ENCODE results near the gene KIAA1191.

KIAA1191 gene

GRCh38 chr5:176389135-176390123 is 27.9 kb upstream of the KIAA1191 start:
- DNase-seq, result no peak

GRCh38 chr5:176388444-176389134 is 27.0 kb upstream of the KIAA1191 start, which contains the start of the genes HIGD2A and NOP16:
HIGD2A (plus strand) TSS chr5:176388751; CDS start chr5:176388820, 69 bp downstream.
NOP16 (minus strand) TSS chr5:176388598; CDS start chr5:176388539, 59 bp downstream.
- peak; percentile 93 for DNase-seq

- no peak for DNase-seq
Measured at GRCh38 chr5:176388003-176388443, 26.5 kb upstream of the KIAA1191 start.

- no peak for DNase-seq
Measured at GRCh38 chr5:176387384-176387925, 25.9 kb upstream of the KIAA1191 start.

- DNase-seq, result no peak
Measured at GRCh38 chr5:176386491-176386890, 24.9 kb upstream of the KIAA1191 start.

- DNase-seq, result no peak
Measured at GRCh38 chr5:176384991-176385390, 23.4 kb upstream of the KIAA1191 start.

- DNase-seq, result no peak
Measured at GRCh38 chr5:176384366-176384930, 22.9 kb upstream of the KIAA1191 start.

- DNase-seq, result no peak
Measured at GRCh38 chr5:176383961-176384360, 22.4 kb upstream of the KIAA1191 start.

GRCh38 chr5:176383248-176383905 is 21.8 kb upstream of the KIAA1191 start:
- no peak for DNase-seq

GRCh38 chr5:176382721-176383120 is 21.2 kb upstream of the KIAA1191 start:
- DNase-seq, result no peak

- no peak for DNase-seq
Measured at GRCh38 chr5:176381979-176382378, 20.4 kb upstream of the KIAA1191 start.

- DNase-seq, result no peak
Measured at GRCh38 chr5:176381423-176381822, 19.9 kb upstream of the KIAA1191 start.

- DNase-seq, result no peak
Measured at GRCh38 chr5:176379881-176380280, 18.3 kb upstream of the KIAA1191 start.

GRCh38 chr5:176373100-176373818 is 11.7 kb upstream of the KIAA1191 start:
- no peak for DNase-seq

- no peak for DNase-seq
Measured at GRCh38 chr5:176371621-176372539, 10.3 kb upstream of the KIAA1191 start.

- DNase-seq, result no peak
Measured at GRCh38 chr5:176369934-176370711, 8.6 kb upstream of the KIAA1191 start.

GRCh38 chr5:176368726-176369125 is 7.2 kb upstream of the KIAA1191 start:
- no peak for DNase-seq

- DNase-seq, result no peak
Measured at GRCh38 chr5:176366232-176366894, 4.8 kb upstream of the KIAA1191 start.
